ENCODE measurements around the gene ABHD10. TPM values are rescaled to one million over a fixed set of nuclear protein-coding genes. Genes with fewer than 3 reads are reported as not detected.

The ABHD10 gene
- total RNA-seq, 4 donors from 2014 or later, result 40.8 to 54.9 (median 50.6) TPM

DNA sequence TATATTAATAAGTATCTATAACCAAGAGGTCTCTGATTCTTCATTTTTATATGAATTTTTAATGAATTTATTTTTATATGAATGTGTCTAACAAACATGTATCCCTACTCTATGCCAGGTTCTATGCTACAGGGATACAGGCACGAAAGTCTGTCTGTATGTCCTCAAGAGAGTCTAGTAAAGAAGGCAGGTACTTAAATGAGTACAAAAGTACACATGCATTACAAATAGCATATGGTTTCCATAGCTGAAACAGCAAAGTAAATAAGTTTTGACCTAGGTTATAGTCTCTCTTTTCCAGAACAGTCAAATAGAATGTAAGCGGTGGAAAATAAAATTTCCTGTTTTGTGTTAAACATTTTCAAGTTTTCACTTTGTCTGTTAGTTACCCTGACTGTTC lies 13.3 kb upstream of the ABHD10 start:
- no peak for DNase-seq
- 93 to 96% methylated on average over 2 of the region's 2 CpGs for WGBS, 2 donors
- peaks cover 10 to 27% of the 10 kb centered on the region in 2 donors for H3K4me1 ChIP-seq
- no peaks in the 10 kb centered on the region for H3K9me3 ChIP-seq
- intact Hi-C loops (cut with DNase I), result loop anchor here (5.0 kb wide), 1 partner anchor 248 kb away; no protein-coding TSS in a partner anchor
- TF ChIP-seq, protein P1, sequence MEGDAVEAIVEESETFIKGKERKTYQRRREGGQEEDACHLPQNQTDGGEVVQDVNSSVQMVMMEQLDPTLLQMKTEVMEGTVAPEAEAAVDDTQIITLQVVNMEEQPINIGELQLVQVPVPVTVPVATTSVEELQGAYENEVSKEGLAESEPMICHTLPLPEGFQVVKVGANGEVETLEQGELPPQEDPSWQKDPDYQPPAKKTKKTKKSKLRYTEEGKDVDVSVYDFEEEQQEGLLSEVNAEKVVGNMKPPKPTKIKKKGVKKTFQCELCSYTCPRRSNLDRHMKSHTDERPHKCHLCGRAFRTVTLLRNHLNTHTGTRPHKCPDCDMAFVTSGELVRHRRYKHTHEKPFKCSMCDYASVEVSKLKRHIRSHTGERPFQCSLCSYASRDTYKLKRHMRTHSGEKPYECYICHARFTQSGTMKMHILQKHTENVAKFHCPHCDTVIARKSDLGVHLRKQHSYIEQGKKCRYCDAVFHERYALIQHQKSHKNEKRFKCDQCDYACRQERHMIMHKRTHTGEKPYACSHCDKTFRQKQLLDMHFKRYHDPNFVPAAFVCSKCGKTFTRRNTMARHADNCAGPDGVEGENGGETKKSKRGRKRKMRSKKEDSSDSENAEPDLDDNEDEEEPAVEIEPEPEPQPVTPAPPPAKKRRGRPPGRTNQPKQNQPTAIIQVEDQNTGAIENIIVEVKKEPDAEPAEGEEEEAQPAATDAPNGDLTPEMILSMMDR (IDR thresholded peaks at IDR 0.05), result no peak
- TF ChIP-seq POLR2A (IDR thresholded peaks at IDR 0.05), result no peak
- no peaks in the 10 kb centered on the region for H3K36me3 ChIP-seq
- no peak overlapping the region for H3K4me3 ChIP-seq (replicated peaks in 1 of 3)
- no peak overlapping the region for H3K27ac ChIP-seq
- no peaks in the 10 kb centered on the region for H3K27me3 ChIP-seq

DNA sequence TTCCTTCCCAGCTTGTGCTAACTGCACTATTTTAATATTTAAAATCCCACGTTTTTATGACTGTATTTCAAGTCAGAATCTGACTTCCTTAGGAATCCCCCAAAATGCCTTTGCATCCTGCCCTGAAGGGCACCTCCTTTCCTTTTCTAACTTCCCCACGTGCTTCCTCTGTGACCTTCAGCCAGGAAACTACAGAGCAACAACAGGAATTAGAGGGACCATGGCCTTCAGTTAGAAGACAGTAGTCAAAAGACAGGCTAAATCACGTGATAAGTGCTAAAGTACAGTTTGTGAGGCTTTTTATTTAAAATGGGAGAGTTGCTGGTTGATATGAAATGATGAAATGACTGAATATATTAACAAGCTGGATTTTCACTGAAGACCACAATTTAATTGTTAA lies 11.8 kb upstream of the ABHD10 start:
- intact Hi-C loops (cut with DNase I), result loop anchor here (5.0 kb wide), 1 partner anchor 250 kb away; no protein-coding TSS in a partner anchor
- Histone ChIP-seq H3K36me3 (no peaks in the 10 kb centered on the region), H3K27me3 (no peaks in the 10 kb centered on the region), H3K27ac (peak overlapping the region; percentile 6 to 61 (median 29)), H3K9me3 (no peaks in the 10 kb centered on the region), H3K4me3 (replicated peaks in 1 of 3) (no peak overlapping the region), H3K4me1 (peaks cover 24 to 36% of the 10 kb centered on the region in 2 donors)
- no peak for TF ChIP-seq POLR2A (IDR thresholded peaks at IDR 0.05)
- TF ChIP-seq, protein P1 (IDR thresholded peaks at IDR 0.05), result no peak
- 44 to 45% methylated on average over 3 of the region's 3 CpGs for WGBS, 2 donors
- DNase-seq, result no peak

DNA sequence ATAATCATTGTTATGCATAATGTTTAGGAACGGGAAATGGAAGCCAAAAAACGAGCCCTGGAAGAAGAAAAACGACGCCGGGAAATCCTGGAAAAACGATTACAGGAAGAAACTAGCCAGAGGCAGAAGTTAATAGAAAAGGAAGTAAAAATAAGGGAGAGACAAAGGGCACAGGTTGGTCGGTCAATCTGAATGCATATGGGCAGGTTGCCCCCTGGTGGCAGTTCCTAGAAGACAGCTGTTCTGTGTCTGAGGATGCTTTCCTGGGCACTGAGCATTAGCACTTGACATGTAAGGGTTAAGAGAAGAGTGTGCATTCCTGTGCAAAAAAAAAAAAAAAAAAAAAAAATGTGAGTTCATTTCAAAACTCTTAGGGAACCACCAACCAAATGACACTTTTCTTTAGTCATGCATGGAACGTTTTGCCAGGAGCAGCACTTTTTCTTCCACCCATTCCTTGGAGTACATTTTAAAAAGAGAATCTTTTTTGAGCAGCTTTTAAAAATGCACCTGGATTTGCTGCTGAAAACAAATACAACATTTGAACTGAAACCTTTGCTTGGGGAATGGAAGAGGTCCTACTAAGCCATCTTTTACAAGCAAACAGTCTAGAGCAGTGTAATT lies 11.1 kb upstream of the ABHD10 start:
- WGBS, 2 donors, result 7 to 8% methylated on average over 8 of the region's 8 CpGs
- Histone ChIP-seq H3K4me3 (replicated peaks in 1 of 3) (no peak overlapping the region), H3K27me3 (no peaks in the 10 kb centered on the region), H3K4me1 (peaks cover 24 to 36% of the 10 kb centered on the region in 2 donors), H3K36me3 (no peaks in the 10 kb centered on the region), H3K9me3 (no peaks in the 10 kb centered on the region), H3K27ac (peak overlapping the region; percentile 29 to 61 (median 58))
- TF ChIP-seq, protein P1 (IDR thresholded peaks at IDR 0.05), result peak; percentile 69 to 97 (median 84)
- no peak for TF ChIP-seq POLR2A (IDR thresholded peaks at IDR 0.05)
- DNase-seq, result peak; percentile 88 to 91
- intact Hi-C loops (cut with DNase I), result loop anchor here (5.0 kb wide), 1 partner anchor 250 kb away; no protein-coding TSS in a partner anchor

DNA sequence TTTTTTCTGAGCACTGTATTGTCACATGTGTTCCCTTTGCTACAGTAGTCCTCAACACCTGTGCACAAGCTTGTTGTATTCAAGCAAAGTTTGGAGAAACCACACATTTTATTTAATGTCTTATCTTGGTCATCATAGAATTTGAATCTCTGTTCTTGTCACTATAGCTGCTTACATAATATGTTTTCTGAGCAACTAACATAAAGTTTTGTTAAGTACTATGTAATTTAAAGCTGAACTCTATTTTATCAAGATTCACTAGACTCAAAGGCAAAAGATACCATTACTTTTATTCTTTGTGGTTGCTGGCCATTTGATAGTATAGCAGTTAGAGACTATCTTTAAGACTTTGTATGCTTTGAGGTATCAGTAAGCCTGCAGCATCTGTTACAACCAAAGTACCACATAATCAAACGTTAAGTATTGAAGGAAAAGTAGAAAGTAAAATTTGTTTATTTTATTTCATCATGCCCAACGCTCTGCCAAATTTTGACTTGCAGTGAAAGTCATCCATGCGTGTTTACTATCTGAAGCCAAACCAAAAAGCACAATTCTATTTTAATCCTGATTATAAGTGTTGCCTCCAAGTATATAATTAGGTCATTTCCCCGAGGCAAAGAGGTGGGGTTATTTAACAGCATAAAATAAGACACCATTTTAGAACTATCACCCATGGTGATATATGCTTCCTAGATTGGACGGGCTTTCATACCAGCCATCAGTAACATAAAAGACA lies 10.3 kb upstream of the ABHD10 start:
- 29 to 31% methylated on average over 5 of the region's 5 CpGs for WGBS, 2 donors
- Histone ChIP-seq H3K27me3 (no peaks in the 10 kb centered on the region), H3K4me1 (peaks cover 24 to 36% of the 10 kb centered on the region in 2 donors), H3K9me3 (no peaks in the 10 kb centered on the region), H3K4me3 (replicated peaks in 1 of 3) (no peak overlapping the region), H3K27ac (peak overlapping the region; percentile 6 to 58 (median 58)), H3K36me3 (no peaks in the 10 kb centered on the region)
- intact Hi-C loops (cut with DNase I), result loop anchor here (5.0 kb wide), 1 partner anchor 251 kb away; no protein-coding TSS in a partner anchor
- DNase-seq, result no peak
- no peak for TF ChIP-seq POLR2A (IDR thresholded peaks at IDR 0.05)

DNA sequence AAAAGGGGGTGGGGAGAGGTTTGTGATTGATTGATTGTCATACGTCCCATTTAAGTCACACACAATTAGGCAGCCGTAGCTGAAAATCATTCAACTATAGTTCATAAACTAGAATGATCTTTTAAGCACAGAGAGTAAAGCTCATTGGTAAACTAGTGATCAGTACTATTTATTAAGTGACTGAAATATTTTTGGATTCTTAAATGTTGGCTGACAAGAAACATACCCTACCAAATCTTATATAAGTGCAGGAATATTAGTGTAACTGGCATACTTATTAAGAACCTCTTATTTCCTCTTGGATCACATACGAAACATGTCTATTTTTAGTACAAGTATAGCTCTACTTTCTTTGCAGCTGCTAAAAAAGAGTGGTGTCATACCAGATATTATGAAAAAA lies 8.4 kb upstream of the ABHD10 start:
- no peaks in the 10 kb centered on the region for H3K9me3 ChIP-seq
- no peaks in the 10 kb centered on the region for H3K27me3 ChIP-seq
- H3K4me3 ChIP-seq (replicated peaks in 1 of 3), result no peak overlapping the region
- H3K36me3 ChIP-seq, result peaks cover 0 to 2% of the 10 kb centered on the region in 2 donors
- peak overlapping the region; percentile 60 to 82 (median 69) for H3K27ac ChIP-seq
- intact Hi-C loops (cut with DNase I), result no loop called here
- 82 to 86% methylated on average over 3 of the region's 3 CpGs for WGBS, 2 donors
- no peak for DNase-seq
- TF ChIP-seq, protein P1 (IDR thresholded peaks at IDR 0.05), result no peak
- peaks cover 24 to 36% of the 10 kb centered on the region in 2 donors for H3K4me1 ChIP-seq

Data from thyroid gland (tissue), 4 donors.